GM21723 (cell line): Measurements from ENCODE around the gene ODAD4.

Source experiments
- ATAC-seq: cut with Tn5 transposase; IDR thresholded peaks from one replicate; pipeline ENCODE4 v1.9.1; 2021; ENCODE audit warnings: mild to moderate bottlenecking, moderate library complexity; ENCODE audit not compliant: unreplicated experiment

ODAD4 gene

DNA sequence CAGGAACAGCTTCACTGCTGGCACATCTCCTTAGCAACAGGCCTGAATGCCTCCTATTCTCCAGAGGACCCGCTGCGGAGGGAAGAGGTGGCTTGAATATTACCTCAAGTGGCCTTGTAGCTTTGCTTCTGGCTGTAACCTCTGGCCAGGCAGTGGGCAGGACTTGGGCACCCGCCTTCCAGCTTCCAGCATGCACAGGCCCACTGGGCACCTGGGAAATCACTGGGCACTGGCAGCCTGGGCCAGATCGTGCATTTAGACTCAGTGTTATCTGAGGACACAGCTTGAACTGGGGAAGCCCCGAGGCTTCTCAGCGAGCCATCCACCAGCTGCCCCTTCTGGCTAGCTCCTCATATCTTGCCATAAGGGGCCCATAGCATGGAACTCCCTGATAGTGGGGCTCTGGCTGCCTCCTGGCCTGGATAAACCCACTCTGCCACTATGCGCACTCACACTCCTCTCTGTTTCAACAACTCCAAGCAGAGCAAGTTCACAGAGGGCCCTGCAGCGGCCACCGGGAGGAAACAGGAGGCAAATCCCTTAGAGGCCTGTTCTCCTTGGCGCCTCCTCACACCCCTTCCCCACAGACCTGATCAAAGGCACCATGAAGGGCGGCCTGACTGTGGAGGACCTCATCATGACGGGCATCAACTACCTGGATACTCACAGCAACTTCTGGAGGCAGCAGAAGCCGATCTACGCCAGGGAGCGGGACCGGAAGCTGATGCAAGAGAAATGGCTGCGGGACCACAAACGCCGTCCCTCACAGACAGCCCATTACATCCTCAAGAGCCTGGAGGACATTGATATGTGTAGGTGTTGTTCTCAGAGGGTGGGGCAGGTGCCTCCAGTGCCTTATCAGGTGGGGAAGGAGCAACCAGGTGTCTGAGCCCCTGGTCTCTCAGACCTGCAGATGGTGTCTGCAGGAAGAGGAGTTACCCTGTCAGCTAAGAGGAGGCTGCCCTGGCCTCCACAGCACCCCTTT is 7.8 kb downstream of the ODAD4 start:
- ATAC-seq = no peak

DNA sequence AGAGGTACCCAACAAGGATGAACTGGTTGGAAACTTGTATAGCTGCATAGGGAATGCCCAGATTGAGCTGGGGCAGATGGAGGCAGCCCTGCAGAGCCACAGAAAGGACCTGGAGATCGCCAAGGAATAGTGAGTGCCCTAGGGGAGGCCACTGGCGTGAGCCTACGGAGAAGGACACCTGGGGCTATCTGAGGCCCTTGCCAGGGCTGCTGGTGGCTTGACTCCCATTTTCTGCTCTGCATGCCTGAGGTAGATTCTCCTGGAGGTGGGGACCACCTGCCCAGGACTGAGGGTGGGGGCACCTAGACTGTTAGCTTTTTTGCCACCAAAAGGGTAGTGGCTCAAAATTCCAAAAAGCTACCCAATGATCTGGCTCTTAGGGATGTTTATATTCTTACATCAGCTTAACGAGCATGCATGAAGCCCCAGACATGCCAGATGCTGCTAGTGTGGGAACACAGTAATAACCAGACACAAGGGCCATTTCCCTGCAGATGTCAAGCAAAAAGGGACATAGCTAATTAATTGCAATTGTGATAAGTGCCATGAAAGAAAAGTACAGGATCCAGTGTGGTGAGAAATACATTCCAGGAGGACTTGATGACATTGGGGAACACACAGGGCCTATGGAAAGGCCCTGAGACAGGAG is 8.8 kb downstream of the ODAD4 start:
- ATAC-seq = no peak

DNA sequence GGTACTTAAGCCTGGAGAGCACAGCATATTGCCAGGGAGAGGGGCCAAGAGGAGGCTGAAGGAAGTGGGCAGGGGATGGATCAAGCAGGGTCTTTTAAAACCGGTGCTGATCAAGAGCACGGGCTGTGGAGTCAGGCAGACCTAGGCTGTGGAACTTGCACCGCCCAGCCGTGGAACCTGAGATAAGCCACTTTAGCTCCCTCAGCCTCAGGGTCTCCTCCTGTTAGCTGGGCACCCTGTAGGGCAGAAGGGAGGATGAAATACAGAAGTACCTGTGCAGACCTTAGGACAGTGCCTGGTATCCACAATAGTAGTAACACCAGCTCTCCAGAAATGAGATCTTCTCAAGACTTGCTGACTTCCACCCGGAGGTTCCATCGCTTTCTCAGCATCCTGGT is 9.3 kb downstream of the ODAD4 start:
- no peak for ATAC-seq

DNA sequence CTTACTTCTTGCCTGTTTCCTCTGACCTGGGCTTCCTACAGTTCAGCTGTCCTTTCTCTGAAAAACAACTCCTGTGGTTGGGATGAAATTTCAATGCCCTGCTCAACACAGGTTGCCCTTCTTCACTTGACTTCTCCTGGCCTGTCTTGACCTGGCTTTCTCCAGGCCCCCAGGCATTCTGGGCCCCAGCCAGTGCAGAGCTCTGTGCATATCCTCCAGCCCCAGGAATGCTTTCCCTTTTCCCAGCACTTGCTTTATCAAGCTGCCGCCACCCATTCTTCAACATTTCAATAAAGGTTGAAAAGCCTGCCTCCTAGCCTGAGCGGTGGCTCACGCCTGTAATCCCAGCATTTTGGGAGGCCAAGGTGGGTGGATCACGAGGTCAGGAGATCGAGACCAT is 10.8 kb downstream of the ODAD4 start:
- no peak for ATAC-seq

DNA sequence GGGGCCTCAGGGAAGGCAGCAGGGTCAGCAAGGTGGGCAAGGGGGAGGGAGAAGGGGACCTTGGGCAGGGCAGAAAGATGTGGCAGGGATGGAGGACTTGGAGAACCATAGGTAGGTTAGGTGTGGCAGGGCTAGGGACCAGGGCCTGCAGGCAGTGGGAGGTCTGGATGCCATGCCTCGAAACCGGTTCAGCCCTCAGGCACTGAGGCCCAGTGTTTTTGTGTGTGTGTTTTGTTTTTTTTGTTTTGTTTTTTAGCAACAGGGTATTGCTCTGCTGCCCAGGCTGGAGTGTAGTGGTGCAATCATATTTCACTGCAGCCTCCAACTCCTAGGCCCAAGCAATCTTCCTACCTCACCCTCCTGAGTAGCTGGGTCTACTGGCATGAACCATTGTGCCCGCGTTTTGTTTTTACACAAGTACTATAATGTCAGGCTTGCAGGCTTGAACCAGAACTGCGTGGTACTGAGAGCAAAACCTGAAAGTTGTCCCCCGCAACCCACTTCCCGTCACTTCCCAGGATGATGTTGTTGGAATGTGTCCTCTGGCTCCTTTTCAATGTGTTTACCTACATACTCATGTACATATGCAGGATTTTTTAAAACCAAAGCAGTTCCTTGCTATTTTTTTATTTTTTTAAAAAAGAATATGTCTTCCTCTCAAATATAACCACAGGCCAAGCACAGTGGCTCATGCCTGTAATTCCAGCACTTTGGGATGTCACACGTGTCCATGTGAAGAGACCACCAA is 12.4 kb downstream of the ODAD4 start:
- no peak for ATAC-seq

DNA sequence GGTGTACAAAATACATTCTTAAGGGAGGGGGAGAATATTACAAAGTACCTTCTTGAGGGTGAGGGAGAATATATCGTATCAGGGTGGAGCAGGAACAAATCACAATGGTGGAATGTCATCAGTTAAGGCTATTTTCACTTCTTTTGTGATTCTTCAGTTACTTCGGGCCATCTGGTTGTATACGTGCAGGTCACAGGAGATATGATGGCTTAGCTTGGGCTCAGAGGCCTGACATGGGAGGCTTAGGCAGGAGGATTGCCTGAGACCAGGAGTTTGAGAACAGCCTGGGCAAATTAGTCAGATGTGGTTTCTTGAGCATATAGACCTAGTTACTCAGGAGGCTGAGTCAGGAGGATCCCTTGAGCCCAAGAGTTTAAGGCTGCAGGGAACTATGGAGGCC is 13.1 kb downstream of the ODAD4 start:
- no peak for ATAC-seq

DNA sequence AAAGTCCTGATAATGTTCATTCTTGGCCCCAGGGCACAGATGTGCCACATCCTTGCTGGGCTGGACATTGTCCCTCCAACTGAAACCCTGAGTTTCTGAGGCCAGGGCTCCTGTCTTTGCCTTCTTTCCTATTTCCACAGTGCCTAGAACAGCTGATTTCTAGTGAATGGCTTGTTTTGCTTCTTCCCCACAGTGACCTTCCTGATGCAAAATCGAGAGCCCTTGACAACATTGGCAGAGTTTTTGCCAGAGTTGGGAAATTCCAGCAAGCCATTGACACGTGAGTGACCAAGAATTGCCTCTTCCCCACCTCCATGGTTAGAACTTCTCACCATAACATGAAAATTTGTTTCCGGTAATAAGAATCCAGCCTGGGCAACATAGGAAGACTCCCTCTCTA is 14.5 kb downstream of the ODAD4 start:
- ATAC-seq = no peak

DNA sequence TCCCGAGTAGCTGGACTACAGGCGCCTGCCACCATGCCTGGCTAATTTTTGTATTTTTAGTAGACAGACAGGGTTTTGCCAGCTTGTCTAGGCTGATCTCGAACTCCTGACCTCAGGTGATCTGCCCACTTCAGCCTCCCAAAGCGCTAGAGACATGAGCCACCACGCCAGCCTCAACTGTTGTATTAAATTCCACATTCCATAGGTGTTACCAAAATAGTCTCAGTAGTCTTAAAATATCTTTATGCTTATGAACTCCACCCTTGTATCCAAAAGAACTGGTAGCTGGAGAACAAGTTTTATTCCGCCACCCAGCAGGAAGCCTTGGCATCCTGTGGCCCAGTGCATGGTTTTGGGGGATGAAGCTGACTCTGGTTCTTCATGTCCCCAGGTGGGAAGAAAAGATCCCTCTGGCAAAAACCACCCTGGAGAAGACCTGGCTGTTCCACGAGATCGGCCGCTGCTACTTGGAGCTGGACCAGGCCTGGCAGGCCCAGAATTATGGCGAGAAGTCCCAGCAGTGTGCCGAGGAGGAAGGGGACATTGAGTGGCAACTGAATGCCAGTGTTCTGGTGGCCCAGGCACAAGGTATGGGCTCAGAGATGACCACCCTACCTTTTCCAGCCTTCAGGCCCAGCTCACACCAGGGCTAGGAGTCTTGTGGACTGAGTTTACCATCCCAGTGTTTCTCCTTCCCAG is 18.5 kb downstream of the ODAD4 start:
- no peak for ATAC-seq

DNA sequence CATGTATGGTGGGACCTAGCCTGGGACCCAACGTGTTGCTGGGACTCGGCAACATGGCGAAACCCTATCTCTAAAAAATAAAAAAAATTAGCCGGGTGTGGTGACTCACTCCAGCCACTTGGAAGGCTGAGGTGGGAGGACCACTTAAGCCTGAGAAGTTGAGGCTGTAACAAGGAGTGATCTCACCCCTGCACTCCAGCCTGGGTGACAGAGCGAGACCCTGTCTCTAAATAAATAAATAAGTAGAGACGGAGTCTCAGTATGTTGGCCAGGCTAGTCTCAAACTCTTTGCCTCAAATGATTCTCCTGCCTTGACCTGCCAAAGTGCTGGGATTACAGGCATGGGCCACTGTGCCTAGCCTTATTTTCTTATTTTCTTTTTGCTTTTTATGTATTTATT is 26.1 kb downstream of the ODAD4 start:
- ATAC-seq = no peak

DNA sequence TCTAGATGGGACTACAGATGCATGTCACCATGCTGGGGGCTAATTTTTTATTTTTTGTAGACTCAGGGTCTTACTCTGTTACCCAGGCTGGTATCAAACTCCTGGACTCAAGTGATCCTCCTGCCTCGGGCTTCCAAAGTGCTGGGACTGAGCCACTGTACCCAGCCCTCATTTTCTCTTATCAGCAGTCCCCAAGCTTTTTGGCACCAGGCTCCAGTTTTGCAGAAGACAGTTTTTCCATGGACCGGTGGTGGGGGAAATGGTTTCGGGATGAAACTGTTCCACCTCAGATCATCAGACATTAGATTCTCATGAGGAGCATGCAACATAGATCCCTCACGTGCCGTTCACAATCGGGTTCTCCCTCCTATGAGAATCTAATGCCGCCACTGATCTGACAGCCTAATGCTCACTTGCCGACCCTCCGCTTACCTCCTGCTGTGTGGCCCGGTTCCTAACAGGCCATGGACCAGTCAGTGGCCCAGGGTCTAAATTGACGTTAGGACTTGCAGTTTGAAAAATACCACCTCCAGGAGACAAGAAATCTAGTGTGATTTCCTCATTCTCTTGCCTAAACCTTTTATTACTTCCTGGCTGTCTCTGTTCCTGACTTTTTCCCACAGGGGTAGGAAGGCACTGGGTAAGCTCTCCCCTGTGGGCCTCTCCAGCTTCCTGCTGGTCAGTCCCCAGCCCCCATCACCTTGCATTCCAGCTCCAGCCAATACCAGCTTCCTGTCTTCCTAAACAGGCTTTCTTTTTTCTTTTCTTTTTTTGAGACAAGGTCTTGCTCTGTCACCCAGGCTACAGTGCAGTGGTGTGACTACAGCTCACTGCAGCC is 26.8 kb downstream of the ODAD4 start:
- no peak for ATAC-seq

DNA sequence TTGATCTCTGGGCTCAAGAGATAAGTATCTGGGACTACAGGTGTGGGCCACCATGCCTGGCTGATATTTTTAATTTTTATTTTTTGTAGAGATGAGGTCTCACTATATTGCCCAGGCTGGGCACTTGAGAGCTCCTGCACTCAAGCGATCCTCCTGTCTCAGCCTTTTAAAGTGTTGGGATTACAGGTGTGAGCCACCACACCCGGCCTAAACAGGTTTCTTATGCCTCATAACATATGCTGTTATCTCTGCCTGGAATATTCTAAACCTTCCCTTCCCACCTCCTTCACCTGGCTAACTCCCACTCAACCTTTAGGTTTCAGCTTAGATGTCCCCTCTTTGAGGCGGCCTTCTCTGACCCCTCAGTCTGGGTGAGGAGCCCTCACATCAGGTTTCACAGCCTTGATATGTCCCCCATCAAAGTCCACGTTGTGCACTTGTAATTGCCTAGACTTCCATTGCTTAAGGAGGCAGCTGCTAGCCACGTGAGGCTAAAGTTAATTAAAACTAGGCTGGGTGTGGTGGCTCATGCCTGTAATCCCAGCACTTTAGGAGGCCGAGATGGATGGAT is 27.5 kb downstream of the ODAD4 start:
- no peak for ATAC-seq

DNA sequence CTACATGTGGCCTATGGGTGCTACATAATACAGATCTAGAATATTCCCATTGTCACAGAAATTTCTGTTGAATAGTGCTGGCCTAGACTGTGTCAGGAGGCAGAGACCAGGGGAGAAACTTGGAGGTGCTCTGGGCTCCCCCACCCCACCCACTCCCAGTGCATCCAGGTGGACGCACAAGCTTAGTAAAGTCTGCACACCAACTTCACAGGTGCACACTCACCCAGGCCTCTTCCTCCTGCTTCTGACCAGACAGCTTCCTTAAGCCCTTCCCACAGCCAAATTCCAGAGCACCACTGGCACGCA is 28.6 kb downstream of the ODAD4 start:
- no peak for ATAC-seq

DNA sequence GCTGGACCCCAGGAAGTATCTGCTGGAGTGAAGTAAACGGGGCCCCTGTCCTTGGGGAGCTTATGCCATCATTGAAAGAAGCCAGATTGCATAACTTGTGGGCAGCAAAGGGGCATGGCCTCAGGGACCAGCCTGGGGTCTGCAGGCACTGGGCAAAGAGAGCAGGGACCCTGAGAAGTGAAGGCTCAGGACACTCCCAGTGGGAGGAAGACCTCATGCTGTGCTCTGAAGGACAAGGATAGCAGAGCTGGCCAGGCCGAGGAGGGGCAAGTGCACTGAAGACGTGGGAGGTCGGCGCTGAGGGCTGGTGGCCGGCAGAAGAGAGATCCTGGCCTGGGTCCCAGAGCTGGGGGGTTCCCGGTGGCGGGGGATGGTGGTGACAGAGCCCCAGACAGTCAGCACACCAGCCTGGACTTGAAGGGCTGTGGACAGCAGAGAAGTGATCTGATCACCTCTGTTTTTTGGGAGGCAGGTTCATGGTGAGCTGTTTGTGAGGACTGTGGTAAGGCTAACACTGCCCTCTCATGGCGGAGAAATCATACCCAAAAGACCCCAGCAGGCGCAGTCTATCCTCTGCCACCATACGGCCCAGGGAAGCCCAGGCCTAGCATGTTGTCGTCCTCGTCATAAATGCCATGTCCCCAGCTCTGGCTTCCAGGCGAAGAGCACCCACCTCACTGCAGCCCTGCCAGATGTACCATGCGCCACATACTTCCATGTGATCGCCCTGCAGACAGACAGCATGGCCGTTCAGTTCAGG is 29.1 kb downstream of the ODAD4 start:
- ATAC-seq = no peak

DNA sequence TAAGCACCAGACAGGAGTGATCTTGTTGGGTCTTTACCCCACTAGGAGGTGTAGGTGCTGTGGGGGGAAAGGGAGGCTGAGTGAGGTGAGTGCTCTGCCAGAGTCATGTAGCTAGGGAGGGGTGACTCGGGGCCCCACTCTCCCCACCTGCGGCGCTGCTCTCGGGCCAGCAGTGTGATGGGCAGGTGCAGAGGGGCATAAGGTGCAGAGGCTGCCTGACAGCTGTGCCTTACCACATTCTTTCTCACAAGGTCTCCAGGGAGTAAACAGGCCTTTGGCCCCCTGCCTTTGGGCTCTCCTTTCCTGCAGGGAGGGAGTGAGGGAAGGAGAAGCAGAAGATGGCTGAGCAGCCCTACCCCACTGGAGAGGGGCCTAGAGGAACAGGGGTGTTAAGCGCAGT is 31.7 kb downstream of the ODAD4 start:
- ATAC-seq = no peak

DNA sequence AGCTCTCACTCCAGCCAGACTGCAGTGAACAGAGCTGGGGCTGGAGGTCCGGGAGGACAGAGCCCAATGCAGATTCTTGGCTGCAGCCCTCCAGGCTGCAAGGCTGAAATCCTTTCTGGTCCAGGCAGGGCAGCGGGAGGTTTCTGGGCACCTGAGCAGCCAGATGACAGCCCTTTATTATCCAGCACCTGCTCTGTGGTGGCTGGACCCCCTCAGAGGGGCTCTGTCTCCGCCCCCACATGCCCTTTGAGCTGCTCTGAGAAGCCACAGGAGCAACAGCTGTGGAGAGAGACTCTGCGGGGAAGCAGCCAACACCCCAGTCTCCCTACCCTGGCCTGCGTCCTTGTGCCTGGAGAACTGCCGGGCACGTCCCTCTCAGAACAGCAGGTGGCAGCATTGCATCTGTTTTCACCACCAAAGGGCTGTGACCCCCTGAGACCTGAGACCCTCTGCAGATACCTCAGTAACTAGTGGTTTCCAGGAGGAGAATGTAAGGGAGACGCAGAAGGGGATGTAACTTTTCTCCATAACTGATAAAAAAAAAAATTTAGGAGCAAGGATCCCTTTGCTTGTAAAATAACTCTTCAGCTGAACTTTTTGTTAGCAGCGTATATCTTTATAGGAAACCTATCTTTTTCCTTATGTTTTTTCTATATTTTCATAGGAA is 32.5 kb downstream of the ODAD4 start:
- no peak for ATAC-seq

DNA sequence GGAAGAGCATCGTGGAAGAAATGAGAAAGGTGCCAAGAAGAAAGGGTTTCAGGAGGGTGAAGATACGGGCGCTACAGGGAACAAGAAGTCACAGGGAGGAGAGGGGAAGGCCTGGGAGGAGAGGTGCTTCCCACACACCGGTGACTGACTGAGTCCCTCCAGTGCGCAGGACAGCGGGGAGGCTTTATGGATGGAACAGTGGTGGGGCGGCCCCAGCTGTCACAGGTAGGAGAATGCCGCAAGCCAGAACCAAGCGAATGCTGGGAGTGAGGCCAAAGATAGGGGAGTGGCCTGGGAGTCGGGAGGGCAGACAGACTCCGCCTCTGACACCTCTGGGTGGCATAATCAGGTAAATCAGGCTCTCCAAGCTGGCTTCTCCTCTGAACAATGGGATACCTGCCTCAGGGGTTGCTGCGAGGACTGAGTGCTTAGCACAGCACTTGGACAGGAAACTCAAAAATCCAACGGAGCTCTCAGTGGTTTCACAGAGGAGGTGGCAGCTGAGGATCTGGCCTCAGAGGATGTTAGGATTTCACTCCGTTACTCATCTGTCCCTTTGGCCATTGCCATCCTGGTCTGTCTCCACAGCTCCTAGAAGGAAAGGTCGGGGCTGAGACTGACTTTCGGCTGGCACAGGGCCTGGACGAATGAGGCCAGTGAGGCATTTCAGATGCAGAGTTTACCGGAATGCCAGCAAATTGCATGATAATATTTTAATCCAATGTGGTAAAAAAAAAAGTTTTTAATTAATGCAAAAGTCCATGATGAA is 35.5 kb downstream of the ODAD4 start:
- ATAC-seq = no peak

DNA sequence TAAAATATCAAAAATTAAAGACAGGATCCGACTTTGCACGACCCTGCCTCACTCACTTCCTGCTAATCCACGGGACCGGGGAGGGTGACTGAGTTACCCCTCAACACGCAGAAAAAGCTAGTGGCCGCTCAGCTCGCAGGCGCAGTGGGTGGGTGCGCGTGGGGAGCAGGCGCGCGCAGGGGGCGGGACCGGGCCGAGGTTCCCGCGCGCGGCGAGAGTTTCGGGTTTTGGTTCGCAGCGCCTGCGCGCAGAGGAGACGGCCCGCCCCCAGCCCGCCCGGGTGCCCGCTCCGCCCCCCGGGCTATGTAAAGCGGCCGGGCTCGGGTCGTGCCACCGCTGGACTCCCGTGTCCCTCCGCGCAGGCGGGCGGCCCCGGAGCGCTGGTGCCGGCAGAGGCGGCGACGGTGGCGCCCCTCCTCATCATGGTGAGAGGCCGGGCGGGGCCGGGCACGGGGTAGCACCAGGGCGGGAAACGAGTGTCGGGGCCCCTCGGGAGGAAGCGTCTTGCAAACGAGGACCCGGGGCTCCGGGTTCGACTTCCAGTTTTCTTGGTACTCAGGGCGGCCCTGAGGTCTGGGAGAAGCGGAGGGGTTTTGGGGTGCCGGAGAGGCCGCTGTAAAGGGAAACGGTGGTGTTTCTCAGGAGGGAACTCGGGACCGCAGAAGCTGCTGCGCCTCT is 36.2 kb downstream of the ODAD4 start, which contains the start of gene CNP:
Gene CNP (plus strand): TSS at position 333 of the 678 bp plus-strand sequence. CDS start 90 bp downstream, at position 423.
- ATAC-seq = peak; percentile 60
